Testis (tissue), 5 donors: ENCODE results near the gene HNRNPA1L2. TPM values are rescaled to one million over a fixed set of nuclear protein-coding genes. Genes with fewer than 3 reads are reported as not detected.
"Not testable (repeated sequence)": the region's sequence is repeated elsewhere in the genome, so short reads cannot be mapped to it uniquely, and the experiment has no call there.

Experiments used
- DNase-seq: peaks from one replicate; pipeline ENCODE4 v3.0.0-alpha.2; 2019
- H3K27ac ChIP-seq, 2 donors: fragments of 200-600 bp; sonication (generic); one replicate each; pipeline ENCODE4 v1.5.1; 2019
- H3K27me3 ChIP-seq: fragments of 200-600 bp; sonication (generic); one replicate; pipeline ENCODE4 v1.5.1; 2019
- H3K36me3 ChIP-seq: fragments of 200-600 bp; sonication (generic); one replicate; pipeline ENCODE4 v1.5.1; 2017; ENCODE audit warnings: low read depth; ENCODE audit errors: missing control alignments
- H3K4me1 ChIP-seq: fragments of 200-600 bp; sonication (generic); one replicate; pipeline ENCODE4 v1.5.1; 2019
- H3K4me3 ChIP-seq, 2 donors: fragments of 200-600 bp; sonication (generic); one replicate each; pipeline ENCODE4 v1.5.1; 2017 to 2019
- H3K9me3 ChIP-seq: fragments of 200-600 bp; sonication (generic); one replicate; pipeline ENCODE4 v1.5.1; 2017
- CTCF ChIP-seq, 3 experiments: fragments of 450-650 bp in 2 of 3; fragments of 200-600 bp in 1 of 3; sonication (generic) in 1 of 3; IDR thresholded peaks; one replicate each; pipeline ENCODE4 v1.5.1; 2016 to 2019; ENCODE audit warnings: antibody characterized with exemption in 3 of 3, mild to moderate bottlenecking in 2 of 3, moderate library complexity in 1 of 3
- POLR2A ChIP-seq: fragments of 450-650 bp; IDR thresholded peaks from one replicate; pipeline ENCODE4 v1.6.1; 2017; ENCODE audit warnings: antibody characterized with exemption, mild to moderate bottlenecking, moderate library complexity
- WGBS, 2 donors: methylation state at CpG; one replicate each; pipeline ENCODE4 v1.1.5; 2018; 5-methylcytosine and 5-hydroxymethylcytosine counted together
- intact Hi-C: fragments of 100-400 bp; cut with DNase I; formaldehyde crosslinking; loops from one replicate; pipeline ENCODE4 v1.15.1; 2023; ENCODE audit warnings: low total_unique reads
- long read RNA-seq, 2 donors: transcript quantifications; one replicate each; lab custom pipeline, GENCODE V29; 2026
- polyA plus RNA-seq: library from polyadenylated mRNA; stranded (reverse); fragments of 350-450 nt; fragmentation: Illumina TruSeq; extraction: RNeasy Lipid Tissue Mini Kit (QIAGEN cat#74804); gene quantifications from one replicate; pipeline ENCODE4 v1.2.3, GENCODE V29; 2014; ENCODE audit warnings: low read depth, low replicate concordance; ENCODE audit not compliant: insufficient read depth
- total RNA-seq, 2 donors: library from RNA; depleted of rRNA; stranded (reverse); fragments of >200 nt; gene quantifications; one replicate each; pipeline ENCODE4 v1.2.3, GENCODE V29; 2016

HNRNPA1L2 gene
- total RNA-seq (1 to 10 TPM; 4.0 to 6.7 TPM), polyA plus RNA-seq (5.6 TPM)
- long read RNA-seq, donor 1, transcript HNRNPA1L2-201 (1 exons, 1,372 nt), result major isoform, 6 of 6 reads
- long read RNA-seq, donor 1, partial matches to known transcripts, result 0 of 6 reads
- long read RNA-seq, donor 1, other reads (novel, unspliced or antisense), result 0 of 6 reads
- long read RNA-seq, donor 2, partial matches to known transcripts, result 0 of 4 reads
- long read RNA-seq, donor 2, other reads (novel, unspliced or antisense), result 0 of 4 reads

GRCh38 chr13:52642131-52642530 is at the start of gene HNRNPA1L2:
TSS of gene HNRNPA1L2 (plus strand) at chr13:52642431. CDS start at chr13:52642493, 62 bp downstream.
- Histone ChIP-seq H3K4me3 (no peak within 1 kb of the TSS), H3K27me3 (no peaks in the 10 kb centered on the region), H3K4me1 (no peaks in the 10 kb centered on the region), H3K9me3 (no peaks in the 10 kb centered on the region), H3K27ac (no peak within 1 kb of the TSS), H3K36me3 (no peaks in the 10 kb centered on the region)
- no peak for DNase-seq
- TF ChIP-seq POLR2A (no peak), CTCF (IDR thresholded peaks at IDR 0.05) (no peak)
- WGBS, 2 donors, result 96 to 97% methylated on average over 7 of the region's 7 CpGs
- intact Hi-C loops, result no loop called here

GRCh38 chr13:52593175-52593574 is 49.1 kb upstream of the HNRNPA1L2 start:
- H3K9me3 ChIP-seq, intact Hi-C loops, H3K4me3 ChIP-seq, H3K4me1 ChIP-seq, H3K36me3 ChIP-seq, DNase-seq, H3K27me3 ChIP-seq, H3K27ac ChIP-seq: not testable (repeated sequence)
- WGBS, 2 donors, result 82 to 95% methylated on average over 3 of the region's 3 CpGs

- H3K36me3 ChIP-seq, DNase-seq, intact Hi-C loops, H3K4me1 ChIP-seq, H3K27ac ChIP-seq, H3K9me3 ChIP-seq, H3K27me3 ChIP-seq, H3K4me3 ChIP-seq: not testable (repeated sequence)
- 84 to 85% methylated on average over 3 of the region's 3 CpGs for WGBS, 2 donors
Measured at GRCh38 chr13:52593812-52594211, 48.4 kb upstream of the HNRNPA1L2 start.

GRCh38 chr13:52594295-52594694 is 47.9 kb upstream of the HNRNPA1L2 start:
- H3K4me3 ChIP-seq, H3K36me3 ChIP-seq, DNase-seq, H3K4me1 ChIP-seq, H3K9me3 ChIP-seq, intact Hi-C loops, H3K27ac ChIP-seq, H3K27me3 ChIP-seq: not testable (repeated sequence)
- 74 to 82% methylated on average over 7 of the region's 7 CpGs for WGBS, 2 donors

- intact Hi-C loops, result no loop called here
- no peaks in the 10 kb centered on the region for H3K9me3 ChIP-seq
- H3K27me3 ChIP-seq, result no peaks in the 10 kb centered on the region
- no peak for DNase-seq
- H3K36me3 ChIP-seq, result no peaks in the 10 kb centered on the region
- TF ChIP-seq CTCF (IDR thresholded peaks at IDR 0.05) (no peak), POLR2A (no peak)
- H3K27ac ChIP-seq, result no peak overlapping the region
- WGBS, 2 donors, result 94 to 98% methylated on average over 4 of the region's 4 CpGs
- H3K4me1 ChIP-seq, result peaks cover 11% of the 10 kb centered on the region
- H3K4me3 ChIP-seq, result no peak overlapping the region
Measured at GRCh38 chr13:52597676-52598075, 44.6 kb upstream of the HNRNPA1L2 start.

- peaks cover 11% of the 10 kb centered on the region for H3K4me1 ChIP-seq
- no peaks in the 10 kb centered on the region for H3K9me3 ChIP-seq
- TF ChIP-seq POLR2A (no peak), CTCF (IDR thresholded peaks at IDR 0.05) (no peak)
- H3K36me3 ChIP-seq, result no peaks in the 10 kb centered on the region
- 4% methylated on average over 13 of the region's 13 CpGs for WGBS, 2 donors
- peak; percentile 38 for DNase-seq
- no peaks in the 10 kb centered on the region for H3K27me3 ChIP-seq
- H3K27ac ChIP-seq, result peak overlapping the region; percentile 86 to 91
- H3K4me3 ChIP-seq, result peak overlapping the region; percentile 73 to 75
- intact Hi-C loops, result no loop called here
Measured at GRCh38 chr13:52599037-52599847, 43.0 kb upstream of the HNRNPA1L2 start.
